ENCODE results near the gene SCAMP5.

DNA sequence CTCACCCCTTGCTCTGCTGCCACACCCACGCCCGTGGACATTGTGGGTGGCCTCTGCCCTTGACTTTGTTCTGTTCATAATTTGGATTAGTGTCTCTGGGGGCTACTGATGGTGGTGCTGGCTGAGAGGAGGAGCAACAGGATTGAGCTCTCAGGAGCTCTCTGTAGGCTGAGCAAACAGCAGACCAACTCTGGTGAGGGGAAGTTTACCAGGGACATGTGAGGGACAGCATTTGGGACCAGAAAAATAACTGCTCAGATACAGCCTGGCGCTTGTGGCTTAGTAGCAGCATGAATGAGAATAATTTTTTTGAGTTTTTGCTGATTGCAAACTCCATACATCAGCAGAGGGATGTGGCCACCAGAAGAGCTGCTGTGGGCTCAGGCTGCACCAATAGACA, 42.9 kb downstream of the SCAMP5 start:
- TF ChIP-seq, protein P1, sequence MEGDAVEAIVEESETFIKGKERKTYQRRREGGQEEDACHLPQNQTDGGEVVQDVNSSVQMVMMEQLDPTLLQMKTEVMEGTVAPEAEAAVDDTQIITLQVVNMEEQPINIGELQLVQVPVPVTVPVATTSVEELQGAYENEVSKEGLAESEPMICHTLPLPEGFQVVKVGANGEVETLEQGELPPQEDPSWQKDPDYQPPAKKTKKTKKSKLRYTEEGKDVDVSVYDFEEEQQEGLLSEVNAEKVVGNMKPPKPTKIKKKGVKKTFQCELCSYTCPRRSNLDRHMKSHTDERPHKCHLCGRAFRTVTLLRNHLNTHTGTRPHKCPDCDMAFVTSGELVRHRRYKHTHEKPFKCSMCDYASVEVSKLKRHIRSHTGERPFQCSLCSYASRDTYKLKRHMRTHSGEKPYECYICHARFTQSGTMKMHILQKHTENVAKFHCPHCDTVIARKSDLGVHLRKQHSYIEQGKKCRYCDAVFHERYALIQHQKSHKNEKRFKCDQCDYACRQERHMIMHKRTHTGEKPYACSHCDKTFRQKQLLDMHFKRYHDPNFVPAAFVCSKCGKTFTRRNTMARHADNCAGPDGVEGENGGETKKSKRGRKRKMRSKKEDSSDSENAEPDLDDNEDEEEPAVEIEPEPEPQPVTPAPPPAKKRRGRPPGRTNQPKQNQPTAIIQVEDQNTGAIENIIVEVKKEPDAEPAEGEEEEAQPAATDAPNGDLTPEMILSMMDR (IDR thresholded peaks at IDR 0.05) = no peak
- no peak for TF ChIP-seq ZNF416 (CRISPR knock-in tag; IDR thresholded peaks at IDR 0.05)
- no peak for TF ChIP-seq NFE2L1 (CRISPR knock-in tag; IDR thresholded peaks at IDR 0.05)
- no peak for TF ChIP-seq NR2C2 (CRISPR knock-in tag; IDR thresholded peaks at IDR 0.05)
- no peak for TF ChIP-seq ESRRA (CRISPR knock-in tag; IDR thresholded peaks at IDR 0.05; ENCODE audit: borderline replicate concordance)
- TF ChIP-seq, protein P2, sequence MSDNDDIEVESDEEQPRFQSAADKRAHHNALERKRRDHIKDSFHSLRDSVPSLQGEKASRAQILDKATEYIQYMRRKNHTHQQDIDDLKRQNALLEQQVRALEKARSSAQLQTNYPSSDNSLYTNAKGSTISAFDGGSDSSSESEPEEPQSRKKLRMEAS (CRISPR knock-in tag; IDR thresholded peaks at IDR 0.05) = no peak
- no peak for TF ChIP-seq FOXJ3 (CRISPR knock-in tag; IDR thresholded peaks at IDR 0.05; ENCODE audit: borderline replicate concordance)
- TF ChIP-seq, protein P3, sequence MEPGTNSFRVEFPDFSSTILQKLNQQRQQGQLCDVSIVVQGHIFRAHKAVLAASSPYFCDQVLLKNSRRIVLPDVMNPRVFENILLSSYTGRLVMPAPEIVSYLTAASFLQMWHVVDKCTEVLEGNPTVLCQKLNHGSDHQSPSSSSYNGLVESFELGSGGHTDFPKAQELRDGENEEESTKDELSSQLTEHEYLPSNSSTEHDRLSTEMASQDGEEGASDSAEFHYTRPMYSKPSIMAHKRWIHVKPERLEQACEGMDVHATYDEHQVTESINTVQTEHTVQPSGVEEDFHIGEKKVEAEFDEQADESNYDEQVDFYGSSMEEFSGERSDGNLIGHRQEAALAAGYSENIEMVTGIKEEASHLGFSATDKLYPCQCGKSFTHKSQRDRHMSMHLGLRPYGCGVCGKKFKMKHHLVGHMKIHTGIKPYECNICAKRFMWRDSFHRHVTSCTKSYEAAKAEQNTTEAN (CRISPR knock-in tag; IDR thresholded peaks at IDR 0.05) = no peak
- TF ChIP-seq, protein P4, sequence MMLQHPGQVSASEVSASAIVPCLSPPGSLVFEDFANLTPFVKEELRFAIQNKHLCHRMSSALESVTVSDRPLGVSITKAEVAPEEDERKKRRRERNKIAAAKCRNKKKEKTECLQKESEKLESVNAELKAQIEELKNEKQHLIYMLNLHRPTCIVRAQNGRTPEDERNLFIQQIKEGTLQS (CRISPR knock-in tag; conservative IDR thresholded peaks at IDR 0.05) = no peak
- TF ChIP-seq, protein P5, sequence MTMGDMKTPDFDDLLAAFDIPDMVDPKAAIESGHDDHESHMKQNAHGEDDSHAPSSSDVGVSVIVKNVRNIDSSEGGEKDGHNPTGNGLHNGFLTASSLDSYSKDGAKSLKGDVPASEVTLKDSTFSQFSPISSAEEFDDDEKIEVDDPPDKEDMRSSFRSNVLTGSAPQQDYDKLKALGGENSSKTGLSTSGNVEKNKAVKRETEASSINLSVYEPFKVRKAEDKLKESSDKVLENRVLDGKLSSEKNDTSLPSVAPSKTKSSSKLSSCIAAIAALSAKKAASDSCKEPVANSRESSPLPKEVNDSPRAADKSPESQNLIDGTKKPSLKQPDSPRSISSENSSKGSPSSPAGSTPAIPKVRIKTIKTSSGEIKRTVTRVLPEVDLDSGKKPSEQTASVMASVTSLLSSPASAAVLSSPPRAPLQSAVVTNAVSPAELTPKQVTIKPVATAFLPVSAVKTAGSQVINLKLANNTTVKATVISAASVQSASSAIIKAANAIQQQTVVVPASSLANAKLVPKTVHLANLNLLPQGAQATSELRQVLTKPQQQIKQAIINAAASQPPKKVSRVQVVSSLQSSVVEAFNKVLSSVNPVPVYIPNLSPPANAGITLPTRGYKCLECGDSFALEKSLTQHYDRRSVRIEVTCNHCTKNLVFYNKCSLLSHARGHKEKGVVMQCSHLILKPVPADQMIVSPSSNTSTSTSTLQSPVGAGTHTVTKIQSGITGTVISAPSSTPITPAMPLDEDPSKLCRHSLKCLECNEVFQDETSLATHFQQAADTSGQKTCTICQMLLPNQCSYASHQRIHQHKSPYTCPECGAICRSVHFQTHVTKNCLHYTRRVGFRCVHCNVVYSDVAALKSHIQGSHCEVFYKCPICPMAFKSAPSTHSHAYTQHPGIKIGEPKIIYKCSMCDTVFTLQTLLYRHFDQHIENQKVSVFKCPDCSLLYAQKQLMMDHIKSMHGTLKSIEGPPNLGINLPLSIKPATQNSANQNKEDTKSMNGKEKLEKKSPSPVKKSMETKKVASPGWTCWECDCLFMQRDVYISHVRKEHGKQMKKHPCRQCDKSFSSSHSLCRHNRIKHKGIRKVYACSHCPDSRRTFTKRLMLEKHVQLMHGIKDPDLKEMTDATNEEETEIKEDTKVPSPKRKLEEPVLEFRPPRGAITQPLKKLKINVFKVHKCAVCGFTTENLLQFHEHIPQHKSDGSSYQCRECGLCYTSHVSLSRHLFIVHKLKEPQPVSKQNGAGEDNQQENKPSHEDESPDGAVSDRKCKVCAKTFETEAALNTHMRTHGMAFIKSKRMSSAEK (CRISPR knock-in tag; IDR thresholded peaks at IDR 0.05; ENCODE audit: borderline replicate concordance) = no peak
- no peak for TF ChIP-seq ZNF263 (CRISPR knock-in tag; IDR thresholded peaks at IDR 0.05; ENCODE audit: low read depth)

Measured in WTC11 (cell line).